Posterior vena cava (tissue), 2 donors: ENCODE measurements around the gene NFATC2. TPM values are rescaled to one million over a fixed set of nuclear protein-coding genes. Genes with fewer than 3 reads are reported as not detected.
A peak's percentile ranks its signal among the peaks of the same experiment; 100 is the strongest.

ENCODE experiments used
- DNase-seq: peaks from one replicate; pipeline ENCODE4 v3.0.0-alpha.2; 2020; ENCODE audit warnings: low spot score
- intact Hi-C, 2 donors: fragments of 100-400 bp; cut with DNase I; formaldehyde crosslinking; loops; one replicate each; pipeline versions ENCODE4 v1.14.1 to v1.14.2; 2022 to 2023
- total RNA-seq, 2 donors: library from RNA; stranded (reverse); fragmentation: NEBNext Ultra II Directional; extraction: Animal tissue kit (Norgen Biotek cat#: 25700); gene quantifications; one replicate each; pipeline ENCODE4 v1.2.1, GENCODE V29; 2021
- donor health status: DM: yes; HTN: yes; CAD: no.
- donor health status: DM: yes; HTN: yes; CAD: no.

NFATC2 gene
- total RNA-seq, 2 donors from 2014 or later, result 4.4 to 11.8 TPM

GRCh38 chr20:51450221-51450712 lies 92.3 kb downstream of the NFATC2 start:
- intact Hi-C loops, result loop anchor here in 1 of 2 donors (10.0 kb wide), 1 partner anchor 105 kb away; no protein-coding TSS in a partner anchor
- DNase-seq, result no peak

GRCh38 chr20:51449498-51450220 lies 92.9 kb downstream of the NFATC2 start:
- DNase-seq, result no peak
- intact Hi-C loops, result loop anchor here (10.0 kb wide), 2 partner anchors 105 to 115 kb away; no protein-coding TSS in a partner anchor

GRCh38 chr20:51447765-51448148 lies 94.8 kb downstream of the NFATC2 start:
- intact Hi-C loops, result loop anchor here in 1 of 2 donors (10.0 kb wide), 1 partner anchor 117 kb away; no protein-coding TSS in a partner anchor
- no peak for DNase-seq

- intact Hi-C loops, result loop anchor here in 1 of 2 donors (10.0 kb wide), 1 partner anchor 118 kb away; no protein-coding TSS in a partner anchor
- peak; percentile 94 for DNase-seq
These were observed 95.3 kb downstream of the NFATC2 start for GRCh38 chr20:51447097-51447764.

- DNase-seq, result peak; percentile 87
- intact Hi-C loops, result loop anchor here in 1 of 2 donors (10.0 kb wide), 1 partner anchor 118 kb away; no protein-coding TSS in a partner anchor
These were observed 95.9 kb downstream of the NFATC2 start for GRCh38 chr20:51446656-51447055.

- no peak for DNase-seq
- intact Hi-C loops, result loop anchor here in 1 of 2 donors (10.0 kb wide), 1 partner anchor 119 kb away; no protein-coding TSS in a partner anchor
These were observed 96.3 kb downstream of the NFATC2 start for GRCh38 chr20:51446230-51446629.

- intact Hi-C loops, result loop anchor here in 1 of 2 donors (10.0 kb wide), 1 partner anchor 119 kb away; no protein-coding TSS in a partner anchor
- peak; percentile 22 for DNase-seq
These were observed 96.9 kb downstream of the NFATC2 start for GRCh38 chr20:51445591-51445990.

GRCh38 chr20:51444922-51445438 lies 97.5 kb downstream of the NFATC2 start:
- intact Hi-C loops, result loop anchor here in 1 of 2 donors (10.0 kb wide), 1 partner anchor 120 kb away; no protein-coding TSS in a partner anchor
- peak; percentile 72 for DNase-seq

GRCh38 chr20:51444467-51444866 lies 98.1 kb downstream of the NFATC2 start:
- intact Hi-C loops, result loop anchor here in 1 of 2 donors (10.0 kb wide), 1 partner anchor 120 kb away; no protein-coding TSS in a partner anchor
- peak; percentile 18 for DNase-seq

- intact Hi-C loops, result loop anchor here in 1 of 2 donors (10.0 kb wide), 1 partner anchor 122 kb away; no protein-coding TSS in a partner anchor
These were observed 99.9 kb downstream of the NFATC2 start for GRCh38 chr20:51442602-51443001.

GRCh38 chr20:51440589-51440988 lies 101.9 kb downstream of the NFATC2 start:
- intact Hi-C loops, result loop anchor here in 1 of 2 donors (10.0 kb wide), 1 partner anchor 124 kb away; no protein-coding TSS in a partner anchor
- peak; percentile 35 for DNase-seq

More at GRCh38 chr20:51442602-51443001, 99.9 kb downstream of the NFATC2 start:
- no peak for DNase-seq

GRCh38 chr20:51439160-51439689 lies 103.3 kb downstream of the NFATC2 start:
- peak; percentile 63 for DNase-seq
- intact Hi-C loops, result no loop called here

GRCh38 chr20:51438136-51438535 lies 104.4 kb downstream of the NFATC2 start:
- intact Hi-C loops, result no loop called here
- no peak for DNase-seq

- intact Hi-C loops, result no loop called here
- DNase-seq, result no peak
These were observed 105.2 kb downstream of the NFATC2 start for GRCh38 chr20:51437182-51437924.

- peak; percentile 53 for DNase-seq
- intact Hi-C loops, result no loop called here
These were observed 107.8 kb downstream of the NFATC2 start for GRCh38 chr20:51434580-51435247.

- peak; percentile 53 for DNase-seq
- intact Hi-C loops, result no loop called here
These were observed 108.5 kb downstream of the NFATC2 start for GRCh38 chr20:51434026-51434425.

GRCh38 chr20:51432875-51433274 lies 109.6 kb downstream of the NFATC2 start:
- DNase-seq, result no peak
- intact Hi-C loops, result no loop called here

- intact Hi-C loops, result no loop called here
- DNase-seq, result no peak
These were observed 110.2 kb downstream of the NFATC2 start for GRCh38 chr20:51432251-51432784.
